PC-9 (cell line): ENCODE results near the gene CABYR. TPM values are rescaled to one million over a fixed set of nuclear protein-coding genes. Genes with fewer than 3 reads are reported as not detected.
A peak's percentile ranks its signal among the peaks of the same experiment; 100 is the strongest.

Experiments
- BruUV-seq: library from RNA; stranded (reverse); fragments of 400-500 nt; replicated peaks from 2 replicates; lab custom pipeline; 2021; lab: Mats Ljungman, UMichigan
- CTCF ChIA-PET: fragments of 300-600 bp; sonication (Branson Sonifier 250); formaldehyde crosslinking; loops from one replicate; lab custom pipeline; 2022; ENCODE audit warnings: antibody characterized with exemption; lab: Charles Lee
- POLR2A ChIA-PET: fragments of 300-600 bp; sonication (Branson Sonifier 250); formaldehyde crosslinking; loops from one replicate; lab custom pipeline; 2022; ENCODE audit warnings: antibody characterized with exemption; ENCODE audit not compliant: unreplicated experiment; lab: Charles Lee
- DNase-seq, 2 experiments: peaks; one replicate each; pipeline versions ENCODE4 v3.0.0 to v3.0.0-alpha.2; 2015 to 2022; ENCODE audit warnings: mixed read lengths in 1 of 2
- H2AFZ ChIP-seq: fragments of 200-600 bp; sonication (generic); 2 replicates; pipeline ENCODE4 v1.8.1; 2017; ENCODE audit warnings: antibody characterized with exemption
- H3F3A ChIP-seq: fragments of 200-600 bp; sonication (generic); 2 replicates; pipeline ENCODE4 v1.8.1; 2017; ENCODE audit warnings: antibody characterized with exemption, mild to moderate bottlenecking, low read depth; ENCODE audit not compliant: insufficient read depth
- H3K27ac ChIP-seq: fragments of 200-600 bp; sonication (generic); 2 replicates; pipeline ENCODE4 v1.6.1; 2016; ENCODE audit warnings: mixed run types
- H3K27me3 ChIP-seq: fragments of 200-600 bp; sonication (generic); 2 replicates; pipeline ENCODE4 v1.6.1; 2016; ENCODE audit warnings: low read depth, mixed run types; ENCODE audit not compliant: insufficient read depth
- H3K36me3 ChIP-seq: fragments of 200-600 bp; sonication (generic); 2 replicates; pipeline ENCODE4 v1.6.1; 2016; ENCODE audit warnings: low read depth, mixed run types
- H3K4me1 ChIP-seq: fragments of 200-600 bp; sonication (generic); replicated peaks from 2 replicates; pipeline ENCODE4 v1.6.1; 2016; ENCODE audit warnings: mixed run types; ENCODE audit not compliant: insufficient read depth
- H3K4me2 ChIP-seq: fragments of 200-600 bp; sonication (generic); 2 replicates; pipeline ENCODE4 v1.6.1; 2017; ENCODE audit warnings: mixed run types
- H3K4me3 ChIP-seq: fragments of 200-600 bp; sonication (generic); 2 replicates; pipeline ENCODE4 v1.6.1; 2016; ENCODE audit warnings: mixed run types
- H3K79me2 ChIP-seq: fragments of 200-600 bp; sonication (generic); 2 replicates; pipeline ENCODE4 v1.6.1; 2017; ENCODE audit warnings: low read depth, mixed run types
- H3K9me2 ChIP-seq: fragments of 200-600 bp; sonication (generic); 2 replicates; pipeline ENCODE4 v1.8.1; 2017; ENCODE audit warnings: mild to moderate bottlenecking; ENCODE audit not compliant: insufficient read depth
- H3K9me3 ChIP-seq: fragments of 200-600 bp; sonication (generic); 2 replicates; pipeline ENCODE4 v1.8.1; 2016; ENCODE audit warnings: low read depth; ENCODE audit not compliant: insufficient read depth
- H4K20me1 ChIP-seq: fragments of 200-600 bp; sonication (generic); 2 replicates; pipeline ENCODE4 v1.8.1; 2017; ENCODE audit not compliant: insufficient read depth
- CTCF ChIP-seq: fragments of 200-600 bp; sonication (generic); conservative IDR thresholded peaks from 2 replicates; pipeline ENCODE4 v1.6.1; 2017; ENCODE audit warnings: mixed run types, antibody characterized with exemption, mild to moderate bottlenecking, moderate library complexity
- EZH2 ChIP-seq: fragments of 200-600 bp; sonication (generic); IDR thresholded peaks from 2 replicates; pipeline ENCODE4 v1.8.0; 2017; ENCODE audit warnings: antibody characterized with exemption, low read depth
- intact Hi-C: fragments of 100-400 bp; cut with micrococcal nuclease; formaldehyde crosslinking; loops from one replicate; pipeline ENCODE4 v1.10.0; 2022; ENCODE audit not compliant: unreplicated experiment
- total RNA-seq: library from RNA; stranded (reverse); gene quantifications from 2 replicates; pipeline ENCODE4 v1.2.3, GENCODE V29; 2021

The CABYR gene
- total RNA-seq, 1 experiment from 2014 or later: 32.4 TPM

GRCh38 chr18:24170360-24170759 lies 31.5 kb downstream of the CABYR start:
- Histone ChIP-seq H3K9me3 (no peaks in the 10 kb centered on the region), H3K9me2 (no peaks in the 10 kb centered on the region), H3K4me3 (no peak overlapping the region), H4K20me1 (no peaks in the 10 kb centered on the region), H3K27me3 (no peaks in the 10 kb centered on the region), H3K79me2 (no peaks in the 10 kb centered on the region), H2AFZ (no peak overlapping the region), H3K27ac (no peak overlapping the region), H3K4me2 (no peak overlapping the region), H3K4me1 (peaks cover 14% of the 10 kb centered on the region), H3F3A (peaks cover 9% of the 10 kb centered on the region; the same call in 1 of the 2 replicates), H3K36me3 (no peaks in the 10 kb centered on the region)
- DNase-seq: no peak
- intact Hi-C loops: loop anchor here (10.0 kb wide), 1 partner anchor 314 kb away; no protein-coding TSS in a partner anchor
- ChIA-PET CTCF (no interaction called here), POLR2A (no interaction called here)
- no peak for TF ChIP-seq EZH2
- no peak for TF ChIP-seq CTCF
- BruUV-seq: no TSS peak

GRCh38 chr18:24173997-24174396 lies 35.1 kb downstream of the CABYR start:
- ChIA-PET CTCF (no interaction called here), POLR2A (no interaction called here)
- H3K79me2 ChIP-seq: no peaks in the 10 kb centered on the region
- H3K27me3 ChIP-seq: no peaks in the 10 kb centered on the region
- H3K9me3 ChIP-seq: no peaks in the 10 kb centered on the region
- H3K4me3 ChIP-seq: no peak overlapping the region
- peaks cover 14% of the 10 kb centered on the region for H3K4me1 ChIP-seq
- intact Hi-C loops: loop anchor here (10.0 kb wide), 1 partner anchor 311 kb away; no protein-coding TSS in a partner anchor
- H3K27ac ChIP-seq: peak overlapping the region; percentile 88
- H3K9me2 ChIP-seq: no peaks in the 10 kb centered on the region
- H4K20me1 ChIP-seq: no peaks in the 10 kb centered on the region
- H2AFZ ChIP-seq: no peak overlapping the region
- BruUV-seq: no TSS peak
- TF ChIP-seq CTCF: no peak
- TF ChIP-seq EZH2: no peak
- H3F3A ChIP-seq: peaks cover 9% of the 10 kb centered on the region; the same call in 1 of the 2 replicates
- H3K4me2 ChIP-seq: peak overlapping the region; percentile 51
- peak in 1 of 2 experiments; percentile 76 for DNase-seq
- 0 out of 2 replicates have a peak, but pooled peaks cover 6% of the 10 kb centered on the region for H3K36me3 ChIP-seq

GRCh38 chr18:24176727-24177416 lies 38.0 kb downstream of the CABYR start:
- no peaks in the 10 kb centered on the region for H3K9me3 ChIP-seq
- intact Hi-C loops: loop anchor here (2.0 to 10.0 kb wide), 2 partner anchors 92 to 308 kb away; no protein-coding TSS in a partner anchor
- H3K4me2 ChIP-seq: no peak overlapping the region
- H3K79me2 ChIP-seq: no peaks in the 10 kb centered on the region
- H3K36me3 ChIP-seq: 0 out of 2 replicates have a peak, but pooled peaks cover 6% of the 10 kb centered on the region
- ChIA-PET CTCF (interaction anchor here (1.0 to 1.2 kb wide), 3 partner anchors 16 to 310 kb away, joined by 3 to 4 read pairs (median 4); no protein-coding TSS in a partner anchor), POLR2A (no interaction called here)
- H2AFZ ChIP-seq: no peak overlapping the region
- no peak overlapping the region for H3K4me3 ChIP-seq
- peaks cover 9% of the 10 kb centered on the region; the same call in 1 of the 2 replicates for H3F3A ChIP-seq
- H3K27me3 ChIP-seq: no peaks in the 10 kb centered on the region
- peaks cover 14% of the 10 kb centered on the region for H3K4me1 ChIP-seq
- peak in 1 of 2 experiments; percentile 21 for DNase-seq
- no peak overlapping the region for H3K27ac ChIP-seq
- no peaks in the 10 kb centered on the region for H3K9me2 ChIP-seq
- H4K20me1 ChIP-seq: no peaks in the 10 kb centered on the region
- TF ChIP-seq CTCF (peak; percentile 62), EZH2 (no peak)
- BruUV-seq: no TSS peak
